Measurements from ENCODE around the gene CHN2. TPM values are rescaled to one million over a fixed set of nuclear protein-coding genes. Genes with fewer than 3 reads are reported as not detected.

Gene CHN2
- total RNA-seq, 4 donors from 2014 or later, result 5.6 to 36.7 (median 16.8) TPM

- no peak for DNase-seq
- no peak overlapping the region for H3K27ac ChIP-seq
- intact Hi-C loops (cut with DNase I; ENCODE audit: low total_unique reads), result no loop called here
- in situ Hi-C loops (cut with MboI; ENCODE audit: low pct_ligation_motif_present in 1 of 4, low pct_unique_long_range_greater_than_20kb in 1 of 4, low sequenced_read_pairs in 3 of 4), result no loop called here
- H3K27me3 ChIP-seq, result no peaks in the 10 kb centered on the region
- H3K4me3 ChIP-seq, result no peak overlapping the region
- H3K9me3 ChIP-seq, result no peaks in the 10 kb centered on the region
- WGBS, 2 donors (ENCODE audit: low coverage in 1 of 2), result 59 to 66% methylated on average over 4 of the region's 4 CpGs
- H3K36me3 ChIP-seq, result no peaks in the 10 kb centered on the region
- TF ChIP-seq EP300 (IDR thresholded peaks at IDR 0.05; ENCODE audit: low read depth) (no peak), POLR2AphosphoS5 (IDR thresholded peaks at IDR 0.05) (no peak), POLR2A (IDR thresholded peaks at IDR 0.05) (no peak), CTCF (IDR thresholded peaks at IDR 0.05) (no peak)
- peaks cover 0 to 9% (median 4%) of the 10 kb centered on the region in 4 donors for H3K4me1 ChIP-seq
Observed at GRCh38 chr7:29231671-29232232, 37.2 kb downstream of the CHN2 start.

- 61 to 68% methylated on average over 2 of the region's 2 CpGs for WGBS, 2 donors (ENCODE audit: low coverage in 1 of 2)
- Histone ChIP-seq H3K4me1 (peaks cover 0 to 6% (median 0%) of the 10 kb centered on the region in 4 donors), H3K36me3 (no peaks in the 10 kb centered on the region), H3K27ac (no peak overlapping the region), H3K9me3 (no peaks in the 10 kb centered on the region), H3K4me3 (no peak overlapping the region), H3K27me3 (no peaks in the 10 kb centered on the region)
- TF ChIP-seq CTCF (IDR thresholded peaks at IDR 0.05), result no peak
- no peak for TF ChIP-seq EP300 (IDR thresholded peaks at IDR 0.05; ENCODE audit: low read depth)
- TF ChIP-seq POLR2A (IDR thresholded peaks at IDR 0.05), result no peak
- no peak for TF ChIP-seq POLR2AphosphoS5 (IDR thresholded peaks at IDR 0.05)
- no peak for DNase-seq
- in situ Hi-C loops (cut with MboI; ENCODE audit: low pct_ligation_motif_present in 1 of 4, low pct_unique_long_range_greater_than_20kb in 1 of 4, low sequenced_read_pairs in 3 of 4) (no loop called here), intact Hi-C loops (cut with DNase I; ENCODE audit: low total_unique reads) (no loop called here)
Observed at GRCh38 chr7:29234438-29234837, 39.9 kb downstream of the CHN2 start.

GRCh38 chr7:29236071-29236580, 41.6 kb downstream of the CHN2 start:
- DNase-seq, result no peak
- Histone ChIP-seq H3K4me1 (peaks cover 0 to 6% (median 0%) of the 10 kb centered on the region in 4 donors), H3K4me3 (no peak overlapping the region), H3K9me3 (no peaks in the 10 kb centered on the region), H3K27me3 (no peaks in the 10 kb centered on the region), H3K36me3 (no peaks in the 10 kb centered on the region), H3K27ac (no peak overlapping the region)
- intact Hi-C loops (cut with DNase I; ENCODE audit: low total_unique reads), result no loop called here
- in situ Hi-C loops (cut with MboI; ENCODE audit: low pct_ligation_motif_present in 1 of 4, low pct_unique_long_range_greater_than_20kb in 1 of 4, low sequenced_read_pairs in 3 of 4), result no loop called here
- TF ChIP-seq EP300 (IDR thresholded peaks at IDR 0.05; ENCODE audit: low read depth), result no peak
- 95% methylated on average over 1 of the region's 1 CpG; no CpG with 5 or more reads in 1 of the 2 donors for WGBS, 2 donors (ENCODE audit: low coverage in 1 of 2)

GRCh38 chr7:29236649-29237048, 42.1 kb downstream of the CHN2 start:
- in situ Hi-C loops (cut with MboI; ENCODE audit: low pct_ligation_motif_present in 1 of 4, low pct_unique_long_range_greater_than_20kb in 1 of 4, low sequenced_read_pairs in 3 of 4), result no loop called here

GRCh38 chr7:29237489-29237888, 42.9 kb downstream of the CHN2 start:
- DNase-seq, result no peak

More at GRCh38 chr7:29236649-29237048, 42.1 kb downstream of the CHN2 start:
- DNase-seq, result no peak
- H3K36me3 ChIP-seq, result no peaks in the 10 kb centered on the region
- no peaks in the 10 kb centered on the region for H3K9me3 ChIP-seq
- no peak overlapping the region for H3K27ac ChIP-seq
- H3K4me1 ChIP-seq, result peaks cover 0 to 6% (median 0%) of the 10 kb centered on the region in 4 donors
- TF ChIP-seq POLR2AphosphoS5 (IDR thresholded peaks at IDR 0.05), result no peak
- TF ChIP-seq EP300 (IDR thresholded peaks at IDR 0.05; ENCODE audit: low read depth), result no peak
- intact Hi-C loops (cut with DNase I; ENCODE audit: low total_unique reads), result no loop called here
- no peak overlapping the region for H3K4me3 ChIP-seq
- H3K27me3 ChIP-seq, result no peaks in the 10 kb centered on the region

More at GRCh38 chr7:29237489-29237888, 42.9 kb downstream of the CHN2 start:
- Histone ChIP-seq H3K27ac (no peak overlapping the region), H3K4me3 (no peak overlapping the region), H3K4me1 (peaks cover 0 to 6% (median 0%) of the 10 kb centered on the region in 4 donors), H3K9me3 (no peaks in the 10 kb centered on the region), H3K36me3 (no peaks in the 10 kb centered on the region), H3K27me3 (no peaks in the 10 kb centered on the region)
- intact Hi-C loops (cut with DNase I; ENCODE audit: low total_unique reads) (no loop called here), in situ Hi-C loops (cut with MboI; ENCODE audit: low pct_ligation_motif_present in 1 of 4, low pct_unique_long_range_greater_than_20kb in 1 of 4, low sequenced_read_pairs in 3 of 4) (no loop called here)
- TF ChIP-seq CTCF (IDR thresholded peaks at IDR 0.05) (no peak), POLR2A (IDR thresholded peaks at IDR 0.05) (no peak), POLR2AphosphoS5 (IDR thresholded peaks at IDR 0.05) (no peak), EP300 (IDR thresholded peaks at IDR 0.05; ENCODE audit: low read depth) (no peak)
- 86 to 90% methylated on average over 3 of the region's 3 CpGs for WGBS, 2 donors (ENCODE audit: low coverage in 1 of 2)

All from transverse colon (tissue), 4 donors.